ENCODE results near the gene TMEM114.

DNA sequence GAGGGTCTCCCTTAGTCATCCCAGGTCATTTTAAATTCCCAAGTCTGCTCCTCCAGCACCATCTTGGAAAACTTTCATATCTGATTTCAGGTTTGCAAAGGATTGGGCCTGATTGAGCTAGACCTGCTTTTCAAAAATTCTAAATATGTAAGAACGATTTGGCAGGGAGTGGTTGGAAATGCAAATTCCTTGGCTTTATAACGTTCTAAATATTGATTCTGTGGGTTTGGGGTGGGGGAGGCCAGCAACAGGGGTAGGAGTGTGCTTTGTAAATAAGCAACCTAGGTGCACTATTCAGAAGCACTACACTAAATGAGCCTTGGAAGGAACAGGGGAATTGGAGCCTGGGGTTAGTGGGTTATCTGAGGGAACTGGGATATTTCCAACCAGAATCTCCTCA lies 47.9 kb downstream of the TMEM114 start:
- TF ChIP-seq, protein P1, sequence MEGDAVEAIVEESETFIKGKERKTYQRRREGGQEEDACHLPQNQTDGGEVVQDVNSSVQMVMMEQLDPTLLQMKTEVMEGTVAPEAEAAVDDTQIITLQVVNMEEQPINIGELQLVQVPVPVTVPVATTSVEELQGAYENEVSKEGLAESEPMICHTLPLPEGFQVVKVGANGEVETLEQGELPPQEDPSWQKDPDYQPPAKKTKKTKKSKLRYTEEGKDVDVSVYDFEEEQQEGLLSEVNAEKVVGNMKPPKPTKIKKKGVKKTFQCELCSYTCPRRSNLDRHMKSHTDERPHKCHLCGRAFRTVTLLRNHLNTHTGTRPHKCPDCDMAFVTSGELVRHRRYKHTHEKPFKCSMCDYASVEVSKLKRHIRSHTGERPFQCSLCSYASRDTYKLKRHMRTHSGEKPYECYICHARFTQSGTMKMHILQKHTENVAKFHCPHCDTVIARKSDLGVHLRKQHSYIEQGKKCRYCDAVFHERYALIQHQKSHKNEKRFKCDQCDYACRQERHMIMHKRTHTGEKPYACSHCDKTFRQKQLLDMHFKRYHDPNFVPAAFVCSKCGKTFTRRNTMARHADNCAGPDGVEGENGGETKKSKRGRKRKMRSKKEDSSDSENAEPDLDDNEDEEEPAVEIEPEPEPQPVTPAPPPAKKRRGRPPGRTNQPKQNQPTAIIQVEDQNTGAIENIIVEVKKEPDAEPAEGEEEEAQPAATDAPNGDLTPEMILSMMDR (IDR thresholded peaks at IDR 0.05) = no peak
- TF ChIP-seq ZFX (IDR thresholded peaks at IDR 0.05; ENCODE audit: borderline replicate concordance) = no peak
